DOHH2 (cell line): ENCODE results near the gene C19orf85.

Source experiments
- H3F3A ChIP-seq: fragments of 200-600 bp; sonication (generic), shearing (Covaris generic); 2 replicates; pipeline ENCODE4 v1.6.0; 2016; ENCODE audit warnings: antibody characterized with exemption, mild to moderate bottlenecking; ENCODE audit not compliant: control insufficient read depth, insufficient read depth
- H3K27ac ChIP-seq: fragments of 200-600 bp; sonication (generic); 2 replicates; pipeline ENCODE4 v1.5.1; 2014; ENCODE audit warnings: low read depth, mild to moderate bottlenecking, low read length, moderate library complexity
- H3K27me3 ChIP-seq: fragments of 200-600 bp; sonication (generic); 2 replicates; pipeline ENCODE4 v1.6.1; 2014; ENCODE audit warnings: mild to moderate bottlenecking, low read length, mixed read lengths; ENCODE audit not compliant: control insufficient read depth
- H3K36me3 ChIP-seq: fragments of 200-600 bp; sonication (generic); 2 replicates; pipeline ENCODE4 v1.6.1; 2014; ENCODE audit warnings: mild to moderate bottlenecking, low read length, moderate library complexity, mixed read lengths; ENCODE audit not compliant: control insufficient read depth
- H3K4me1 ChIP-seq: fragments of 200-600 bp; sonication (generic); 2 replicates; pipeline ENCODE4 v1.6.1; 2014; ENCODE audit warnings: mild to moderate bottlenecking, low read length, mixed read lengths; ENCODE audit not compliant: control insufficient read depth
- H3K4me2 ChIP-seq: fragments of 200-600 bp; sonication (generic); 2 replicates; pipeline ENCODE4 v1.6.0; 2014; ENCODE audit warnings: mild to moderate bottlenecking, low read length, moderate library complexity
- H3K4me3 ChIP-seq: fragments of 200-600 bp; sonication (generic); 2 replicates; pipeline ENCODE4 v1.5.1; 2014; ENCODE audit warnings: mild to moderate bottlenecking, low read length, mixed read lengths
- H3K79me2 ChIP-seq: fragments of 200-600 bp; sonication (generic); 2 replicates; pipeline ENCODE4 v1.6.1; 2014; ENCODE audit warnings: mild to moderate bottlenecking, low read length, mixed read lengths; ENCODE audit not compliant: control insufficient read depth
- H3K9me2 ChIP-seq: fragments of 200-600 bp; sonication (generic); replicated peaks from 2 replicates; pipeline ENCODE4 v1.6.1; 2014; ENCODE audit warnings: mild to moderate bottlenecking, low read length, mixed read lengths; ENCODE audit not compliant: control insufficient read depth
- H3K9me3 ChIP-seq: fragments of 200-600 bp; sonication (generic); 2 replicates; pipeline ENCODE4 v1.6.1; 2014; ENCODE audit warnings: antibody characterized with exemption, low read length, mixed read lengths; ENCODE audit not compliant: control insufficient read depth, insufficient read depth
- H4K20me1 ChIP-seq: fragments of 200-600 bp; sonication (generic); 2 replicates; pipeline ENCODE4 v1.6.0; 2014; ENCODE audit warnings: low read depth, mild to moderate bottlenecking, antibody characterized with exemption, low read length, moderate library complexity; ENCODE audit not compliant: control insufficient read depth, insufficient read depth
- CTCF ChIP-seq: fragments of 200-600 bp; sonication (generic); IDR thresholded peaks from one replicate; pipeline ENCODE4 v1.5.1; 2014; ENCODE audit warnings: antibody characterized with exemption, mild to moderate bottlenecking, low read depth, low read length; ENCODE audit not compliant: poor library complexity, severe bottlenecking
- EZH2phosphoT487 ChIP-seq: fragments of 200-600 bp; sonication (generic); IDR thresholded peaks from 2 replicates; pipeline ENCODE4 v1.6.1; 2017; ENCODE audit warnings: borderline replicate concordance, mild to moderate bottlenecking, antibody characterized with exemption, low read length, moderate library complexity, mixed read lengths

Gene C19orf85

GRCh38 chr19:55487924-55488687 lies 23.6 kb upstream of the C19orf85 start, which contains the start of gene SSC5D:
SSC5D (plus strand) TSS chr19:55488436; CDS start chr19:55488590, 154 bp downstream.
- H3K9me2 ChIP-seq, result no peaks in the 10 kb centered on the region
- H3K36me3 ChIP-seq, result peaks cover 5% of the 10 kb centered on the region
- H4K20me1 ChIP-seq, result no peaks in the 10 kb centered on the region
- peaks cover 18% of the 10 kb centered on the region for H3K4me1 ChIP-seq
- peaks cover 5% of the 10 kb centered on the region for H3K79me2 ChIP-seq
- TF ChIP-seq EZH2phosphoT487 (no peak), CTCF (no peak)
- no peaks in the 10 kb centered on the region for H3K27me3 ChIP-seq
- no peak within 1 kb of the TSS for H3K27ac ChIP-seq
- no peaks in the 10 kb centered on the region for H3K9me3 ChIP-seq
- H3K4me2 ChIP-seq, result no peak within 1 kb of the TSS
- H3K4me3 ChIP-seq, result no peak within 1 kb of the TSS
- H3F3A ChIP-seq, result no peaks in the 10 kb centered on the region; the same call in 1 of the 2 replicates

GRCh38 chr19:55486971-55487923 lies 22.7 kb upstream of the C19orf85 start:
- no peak overlapping the region for H3K4me2 ChIP-seq
- no peak overlapping the region for H3K4me3 ChIP-seq
- no peak overlapping the region for H3K27ac ChIP-seq

More at GRCh38 chr19:55486971-55487923, 22.7 kb upstream of the C19orf85 start:
- Histone ChIP-seq H4K20me1 (no peaks in the 10 kb centered on the region), H3K27me3 (no peaks in the 10 kb centered on the region), H3K4me1 (peaks cover 18% of the 10 kb centered on the region), H3K36me3 (peaks cover 5% of the 10 kb centered on the region), H3F3A (no peaks in the 10 kb centered on the region; the same call in 1 of the 2 replicates), H3K79me2 (peaks cover 5% of the 10 kb centered on the region), H3K9me2 (no peaks in the 10 kb centered on the region), H3K9me3 (no peaks in the 10 kb centered on the region)
- no peak for TF ChIP-seq EZH2phosphoT487
- no peak for TF ChIP-seq CTCF
